RCC 7860 (cell line): ENCODE results near the gene DCLK2.

Source experiments
- DNase-seq: peaks from one replicate; pipeline ENCODE4 v3.0.0-alpha.2; 2015; ENCODE audit warnings: low spot score
- FAIRE-seq: peaks from 2 replicates; lab custom pipeline; 2012; peaks lifted over from hg19 to GRCh38; lab: Jason Lieb, UNC

DCLK2 gene

GRCh38 chr4:150232029-150232428, 153.8 kb downstream of the DCLK2 start:
- FAIRE-seq (no peak), DNase-seq (no peak)

- DNase-seq (peak; percentile 8), FAIRE-seq (no peak)
Observed at GRCh38 chr4:150234246-150234645, 156.0 kb downstream of the DCLK2 start.

- FAIRE-seq: no peak
- no peak for DNase-seq
Observed at GRCh38 chr4:150235317-150235716, 157.1 kb downstream of the DCLK2 start.

GRCh38 chr4:150235808-150236271, 157.6 kb downstream of the DCLK2 start:
- no peak for DNase-seq

GRCh38 chr4:150236626-150237025, 158.4 kb downstream of the DCLK2 start:
- no peak for FAIRE-seq

More at GRCh38 chr4:150235808-150236271, 157.6 kb downstream of the DCLK2 start:
- no peak for FAIRE-seq

GRCh38 chr4:150237110-150237872, 159.0 kb downstream of the DCLK2 start:
- peak; percentile 84 for DNase-seq
- peak; percentile 94 for FAIRE-seq

More at GRCh38 chr4:150236626-150237025, 158.4 kb downstream of the DCLK2 start:
- peak; percentile 74 for DNase-seq

- DNase-seq (no peak), FAIRE-seq (no peak)
Observed at GRCh38 chr4:150238591-150238990, 160.3 kb downstream of the DCLK2 start.

- peak; percentile 71 for FAIRE-seq
- DNase-seq: peak; percentile 19
Observed at GRCh38 chr4:150240011-150240410, 161.8 kb downstream of the DCLK2 start.

- no peak for DNase-seq
- FAIRE-seq: no peak
Observed at GRCh38 chr4:150242820-150243458, 164.7 kb downstream of the DCLK2 start.

GRCh38 chr4:150243932-150244331, 165.7 kb downstream of the DCLK2 start:
- DNase-seq (no peak), FAIRE-seq (no peak)

- FAIRE-seq (peak; percentile 87), DNase-seq (peak; percentile 55)
Observed at GRCh38 chr4:150244600-150244999, 166.4 kb downstream of the DCLK2 start.

GRCh38 chr4:150247184-150247583, 168.9 kb downstream of the DCLK2 start:
- no peak for DNase-seq
- no peak for FAIRE-seq

- DNase-seq (no peak), FAIRE-seq (no peak)
Observed at GRCh38 chr4:150248181-150248580, 169.9 kb downstream of the DCLK2 start.

GRCh38 chr4:150250293-150250997, 172.2 kb downstream of the DCLK2 start:
- no peak for FAIRE-seq
- DNase-seq: no peak

- DNase-seq (no peak), FAIRE-seq (no peak)
Observed at GRCh38 chr4:150250998-150251651, 172.9 kb downstream of the DCLK2 start.

GRCh38 chr4:150251752-150252190, 173.5 kb downstream of the DCLK2 start:
- no peak for FAIRE-seq

GRCh38 chr4:150252306-150252705, 174.1 kb downstream of the DCLK2 start:
- DNase-seq: no peak
- FAIRE-seq: no peak

More at GRCh38 chr4:150251752-150252190, 173.5 kb downstream of the DCLK2 start:
- DNase-seq: no peak

- no peak for FAIRE-seq
Observed at GRCh38 chr4:150252741-150253140, 174.5 kb downstream of the DCLK2 start.

GRCh38 chr4:150253416-150253815, 175.2 kb downstream of the DCLK2 start:
- DNase-seq (no peak), FAIRE-seq (no peak)

More at GRCh38 chr4:150252741-150253140, 174.5 kb downstream of the DCLK2 start:
- DNase-seq: no peak

GRCh38 chr4:150253965-150254630, 175.9 kb downstream of the DCLK2 start:
- DNase-seq (no peak), FAIRE-seq (no peak)
